Thyroid gland (tissue), 4 donors: ENCODE measurements around the gene TNIK.

Experiments used
- POLR2A ChIP-seq, 2 donors: fragments of 450-650 bp; IDR thresholded peaks; one replicate each; pipeline ENCODE4 v1.6.1; 2017; ENCODE audit warnings: antibody characterized with exemption in 2 of 2, mild to moderate bottlenecking in 2 of 2, moderate library complexity in 1 of 2
- TF ChIP-seq, protein P1 (sequence below), 6 experiments: fragments of 200-600 bp in 3 of 6; fragments of 450-650 bp in 3 of 6; sonication (generic) in 3 of 6; IDR thresholded peaks; one replicate each; pipeline ENCODE4 v1.5.1; 2016 to 2019; ENCODE audit warnings: antibody characterized with exemption in 6 of 6, mild to moderate bottlenecking in 2 of 6, inconsistent platforms in 1 of 6, moderate library complexity in 1 of 6

DNA sequence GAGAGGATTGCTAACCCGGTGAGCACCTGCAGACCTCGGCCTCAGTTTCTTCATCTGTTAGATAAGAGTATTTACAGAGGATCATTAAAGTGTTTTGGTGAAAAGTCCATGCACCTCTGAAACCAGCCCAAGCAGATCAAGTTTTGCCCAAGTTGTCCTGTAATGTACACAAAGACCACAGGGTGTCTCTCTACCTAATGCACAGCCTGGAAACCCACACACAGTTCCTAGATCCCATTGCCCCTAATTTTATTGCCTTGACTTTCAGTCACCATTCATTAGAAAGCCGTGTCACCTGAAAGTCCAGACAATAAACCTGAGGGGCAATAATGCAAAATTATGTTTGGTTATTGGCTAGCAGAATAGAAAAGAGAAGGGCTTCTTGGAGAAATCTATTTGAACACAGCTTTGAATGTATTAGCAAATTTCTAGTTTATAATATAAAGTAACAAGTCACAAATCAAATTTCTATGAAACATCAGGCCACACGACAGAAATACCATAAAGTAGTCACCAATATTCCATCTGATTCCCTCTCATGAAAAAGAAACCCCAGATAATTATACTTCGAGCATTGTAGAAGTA is 272.4 kb downstream of the TNIK start:
- TF ChIP-seq, protein P1, sequence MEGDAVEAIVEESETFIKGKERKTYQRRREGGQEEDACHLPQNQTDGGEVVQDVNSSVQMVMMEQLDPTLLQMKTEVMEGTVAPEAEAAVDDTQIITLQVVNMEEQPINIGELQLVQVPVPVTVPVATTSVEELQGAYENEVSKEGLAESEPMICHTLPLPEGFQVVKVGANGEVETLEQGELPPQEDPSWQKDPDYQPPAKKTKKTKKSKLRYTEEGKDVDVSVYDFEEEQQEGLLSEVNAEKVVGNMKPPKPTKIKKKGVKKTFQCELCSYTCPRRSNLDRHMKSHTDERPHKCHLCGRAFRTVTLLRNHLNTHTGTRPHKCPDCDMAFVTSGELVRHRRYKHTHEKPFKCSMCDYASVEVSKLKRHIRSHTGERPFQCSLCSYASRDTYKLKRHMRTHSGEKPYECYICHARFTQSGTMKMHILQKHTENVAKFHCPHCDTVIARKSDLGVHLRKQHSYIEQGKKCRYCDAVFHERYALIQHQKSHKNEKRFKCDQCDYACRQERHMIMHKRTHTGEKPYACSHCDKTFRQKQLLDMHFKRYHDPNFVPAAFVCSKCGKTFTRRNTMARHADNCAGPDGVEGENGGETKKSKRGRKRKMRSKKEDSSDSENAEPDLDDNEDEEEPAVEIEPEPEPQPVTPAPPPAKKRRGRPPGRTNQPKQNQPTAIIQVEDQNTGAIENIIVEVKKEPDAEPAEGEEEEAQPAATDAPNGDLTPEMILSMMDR (IDR thresholded peaks at IDR 0.05): peak in 5 of 6 experiments; percentile 20 to 65 (median 57)
- no peak for TF ChIP-seq POLR2A (IDR thresholded peaks at IDR 0.05)
